ENCODE measurements around the gene RNF227. TPM values are rescaled to one million over a fixed set of nuclear protein-coding genes. Genes with fewer than 3 reads are reported as not detected.
"Not testable (repeated sequence)": the region's sequence is repeated elsewhere in the genome, so short reads cannot be mapped to it uniquely, and the experiment has no call there.

Gene RNF227
- total RNA-seq = 2.4 TPM

DNA sequence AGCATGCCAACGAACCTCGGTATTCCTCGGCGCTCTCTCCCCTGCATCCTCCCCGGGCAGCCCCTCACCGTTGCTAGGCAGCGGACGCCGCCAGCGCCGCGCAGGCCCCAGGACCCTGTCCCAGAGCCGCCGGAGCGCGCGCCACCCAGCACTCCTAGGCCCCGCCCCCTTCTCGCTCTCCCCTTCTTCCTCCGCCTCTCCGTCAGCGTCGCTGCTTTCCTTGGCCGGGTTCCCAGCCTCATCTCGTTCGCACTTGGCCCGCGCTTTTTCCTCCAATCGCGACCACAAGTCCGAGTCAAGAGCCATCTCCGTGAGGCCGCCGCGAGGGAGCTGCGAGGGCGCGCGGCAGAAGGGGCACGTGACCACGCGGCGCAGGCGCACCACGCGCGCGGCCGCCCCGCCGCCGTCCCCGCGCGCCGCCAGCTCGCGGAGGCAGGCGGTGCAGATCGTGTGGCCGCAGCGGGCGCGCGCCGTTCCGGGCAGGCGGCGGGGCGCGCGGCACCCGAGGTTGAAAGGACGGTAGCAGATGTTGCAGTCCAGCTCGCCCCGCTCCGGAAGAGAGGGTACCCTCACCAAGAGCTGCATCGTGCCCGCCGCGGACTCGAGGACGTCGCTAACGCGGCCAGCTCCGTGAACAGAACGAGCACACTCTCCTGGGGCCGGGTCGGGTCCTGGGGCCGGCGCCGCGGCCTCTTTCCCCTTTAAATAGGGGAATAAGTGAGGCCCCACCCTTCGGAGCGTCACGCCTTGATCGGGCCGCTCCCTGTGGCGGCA lies at the start of gene RNF227:
TSS of gene RNF227 (minus strand) at position 679 of the 774 bp plus-strand sequence. CDS start at position 585, 94 bp downstream.
- Histone ChIP-seq H3K4me3 (ENCODE audit: low read length) (peak within 1 kb of the TSS; percentile 59), H3K4me1 (ENCODE audit: insufficient read depth, low read length) (peaks cover 30% of the 10 kb centered on the region), H3K27me3 (ENCODE audit: insufficient read depth, low read length) (no peaks in the 10 kb centered on the region), H3K9me3 (ENCODE audit: low read depth, low read length) (no peaks in the 10 kb centered on the region)

DNA sequence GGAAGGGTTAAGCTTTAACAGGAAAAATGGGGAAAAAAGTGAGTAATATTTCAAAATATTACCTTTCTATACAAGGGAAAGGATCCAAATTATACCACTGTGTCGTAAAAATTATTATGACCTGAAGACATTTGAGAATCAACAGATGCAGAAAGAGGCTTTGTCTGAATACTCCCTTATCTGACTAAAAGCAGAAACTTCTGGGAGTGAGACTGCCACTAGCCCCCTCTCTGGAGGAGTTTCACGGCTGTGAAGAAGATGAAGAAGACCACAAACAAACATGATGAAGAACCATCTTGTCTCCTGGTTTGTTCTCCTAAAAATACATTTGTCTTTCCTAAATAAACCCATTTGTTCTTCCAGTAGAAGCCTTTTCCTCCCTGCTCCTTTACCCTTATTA lies 45.3 kb upstream of the RNF227 start:
- Histone ChIP-seq H3K4me1 (ENCODE audit: insufficient read depth, low read length) (peaks cover 5% of the 10 kb centered on the region), H3K4me3 (ENCODE audit: low read length) (no peak overlapping the region), H3K27me3 (ENCODE audit: insufficient read depth, low read length) (no peaks in the 10 kb centered on the region), H3K9me3 (ENCODE audit: low read depth, low read length) (no peaks in the 10 kb centered on the region)

DNA sequence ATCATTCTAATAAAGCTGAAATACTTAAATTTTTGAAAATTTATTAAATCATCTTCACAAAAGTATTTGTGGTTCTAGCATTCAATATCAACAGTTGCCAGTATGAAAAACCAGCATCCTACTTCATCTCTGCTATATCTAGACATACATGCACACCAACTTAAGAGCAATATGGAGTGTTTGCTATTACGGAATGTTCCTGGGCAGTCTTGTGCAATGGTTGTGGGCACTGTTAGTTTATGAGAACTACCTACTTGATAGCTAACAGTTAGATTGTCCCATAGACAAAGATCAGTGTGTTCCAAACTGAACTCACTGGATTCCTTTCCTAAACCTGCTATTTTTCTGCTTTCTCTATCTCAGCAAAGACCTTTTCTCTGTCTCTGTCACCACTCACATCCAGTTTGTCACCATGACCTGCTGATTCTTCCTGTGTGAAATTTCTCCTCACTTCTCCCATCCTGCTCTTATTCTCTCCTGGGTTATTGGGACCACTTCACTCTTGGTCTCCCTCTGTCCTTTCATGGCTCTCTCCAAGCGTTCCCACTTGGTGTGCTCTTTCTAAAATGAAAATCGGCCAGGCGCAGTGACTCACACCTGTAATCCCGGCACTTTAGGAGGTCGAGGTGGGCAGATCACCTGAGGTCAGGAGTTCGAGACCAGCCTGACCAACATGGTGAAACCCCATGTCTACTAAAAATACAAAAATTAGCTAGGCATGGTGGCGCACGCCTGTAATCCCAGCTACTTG lies 43.6 kb upstream of the RNF227 start:
- no peak overlapping the region for H3K4me3 ChIP-seq (ENCODE audit: low read length)
- peaks cover 5% of the 10 kb centered on the region for H3K4me1 ChIP-seq (ENCODE audit: insufficient read depth, low read length)
- no peaks in the 10 kb centered on the region for H3K27me3 ChIP-seq (ENCODE audit: insufficient read depth, low read length)
- no peaks in the 10 kb centered on the region for H3K9me3 ChIP-seq (ENCODE audit: low read depth, low read length)

DNA sequence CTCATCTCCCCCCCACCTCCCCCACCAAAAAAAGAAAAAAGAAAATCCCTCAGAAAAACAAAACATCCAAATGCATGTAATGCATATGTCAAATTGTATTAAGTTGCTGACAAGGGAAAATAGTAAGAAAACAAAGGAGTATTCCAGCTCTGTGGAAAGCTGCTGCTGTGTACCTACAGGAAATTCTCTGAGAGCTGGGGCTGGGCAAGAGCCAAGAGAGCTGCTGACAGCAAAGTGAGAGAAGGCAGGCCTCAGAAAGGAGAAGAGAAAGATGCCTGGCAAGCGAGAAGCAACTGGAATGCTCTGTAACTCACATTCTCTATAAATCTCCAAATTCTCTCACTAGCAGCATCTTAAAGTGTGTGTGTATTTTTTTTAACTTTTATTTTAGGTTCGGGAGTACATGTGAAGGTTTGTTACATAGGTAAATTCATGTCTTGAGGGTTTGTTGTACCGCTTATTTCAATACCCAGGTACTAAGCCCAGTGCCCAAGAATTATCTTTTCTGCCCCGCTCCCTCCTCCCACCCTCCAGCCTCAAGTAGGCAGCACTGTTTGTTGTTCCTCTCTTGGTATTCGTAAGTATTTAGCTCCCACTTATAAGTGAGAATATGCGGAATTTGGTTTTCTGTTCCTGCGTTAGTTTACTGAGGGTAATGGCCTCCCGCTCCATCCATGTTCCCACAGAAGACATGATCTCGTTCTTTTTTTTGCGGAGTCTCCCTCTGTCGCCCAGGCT lies 40.3 kb upstream of the RNF227 start:
- H3K4me1 ChIP-seq (ENCODE audit: insufficient read depth, low read length) = peaks cover 5% of the 10 kb centered on the region
- H3K9me3 ChIP-seq (ENCODE audit: low read depth, low read length) = no peaks in the 10 kb centered on the region
- no peaks in the 10 kb centered on the region for H3K27me3 ChIP-seq (ENCODE audit: insufficient read depth, low read length)
- no peak overlapping the region for H3K4me3 ChIP-seq (ENCODE audit: low read length)

DNA sequence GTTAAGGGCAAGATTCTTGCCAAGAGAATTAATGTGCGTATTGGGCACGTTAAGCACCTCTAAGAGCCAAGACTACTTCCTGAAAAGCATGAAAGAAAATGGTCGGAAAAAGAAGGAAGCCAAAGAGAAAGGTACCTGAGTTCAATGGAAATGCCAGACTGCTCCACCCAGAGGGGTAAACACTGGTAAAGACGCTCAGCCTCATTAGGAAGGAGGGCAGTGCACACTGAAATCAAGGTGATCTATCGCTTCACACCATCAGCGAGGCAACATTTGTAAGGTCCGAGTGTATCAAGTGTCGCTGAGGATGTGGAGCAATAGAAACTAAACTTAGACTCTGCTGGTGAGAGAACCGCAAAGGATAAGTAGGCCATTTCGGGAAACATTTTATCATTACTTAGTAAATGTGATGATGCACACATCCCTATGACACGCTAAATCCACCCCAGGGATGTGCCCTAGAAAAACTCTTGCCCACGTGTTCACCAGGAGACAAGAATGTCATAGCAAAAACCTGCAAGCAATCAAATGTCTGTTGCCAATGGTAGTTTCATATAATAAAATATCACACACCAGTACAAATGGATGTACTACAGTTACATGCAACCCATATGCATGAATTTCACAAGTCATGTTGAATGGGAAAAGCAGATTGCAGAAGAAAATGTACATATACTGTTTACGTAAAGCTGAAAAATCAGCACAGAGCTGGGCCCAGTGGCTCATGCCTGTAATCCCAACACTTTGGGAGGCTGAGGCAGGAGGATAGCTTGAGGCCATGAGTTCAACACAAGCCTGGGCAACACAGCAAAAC lies 39.5 kb upstream of the RNF227 start:
- Histone ChIP-seq H3K4me3 (ENCODE audit: low read length) (no peak overlapping the region), H3K9me3 (ENCODE audit: low read depth, low read length) (no peaks in the 10 kb centered on the region), H3K27me3 (ENCODE audit: insufficient read depth, low read length) (no peaks in the 10 kb centered on the region), H3K4me1 (ENCODE audit: insufficient read depth, low read length) (peaks cover 5% of the 10 kb centered on the region)

DNA sequence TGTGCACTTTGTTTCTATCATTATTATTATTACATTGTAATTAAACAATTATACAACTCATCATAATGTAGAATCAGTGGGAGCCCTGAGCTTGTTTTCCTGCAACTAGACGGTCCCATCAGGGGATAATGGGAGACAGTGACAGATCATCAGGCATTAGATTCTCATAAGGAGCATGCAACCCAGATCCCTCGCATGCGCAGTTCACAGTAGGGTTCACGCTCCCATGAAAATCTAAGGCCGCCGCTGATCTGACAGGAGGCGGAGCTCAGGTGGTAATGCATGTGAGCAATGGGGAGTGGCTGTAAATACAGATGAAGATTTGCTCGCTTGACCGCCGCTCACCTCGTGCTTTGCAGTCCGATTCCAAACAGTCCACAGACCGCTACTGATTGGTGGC lies 37.2 kb upstream of the RNF227 start:
- H3K27me3 ChIP-seq (ENCODE audit: insufficient read depth, low read length); H3K4me1 ChIP-seq (ENCODE audit: insufficient read depth, low read length); H3K4me3 ChIP-seq (ENCODE audit: low read length); H3K9me3 ChIP-seq (ENCODE audit: low read depth, low read length): not testable (repeated sequence)

DNA sequence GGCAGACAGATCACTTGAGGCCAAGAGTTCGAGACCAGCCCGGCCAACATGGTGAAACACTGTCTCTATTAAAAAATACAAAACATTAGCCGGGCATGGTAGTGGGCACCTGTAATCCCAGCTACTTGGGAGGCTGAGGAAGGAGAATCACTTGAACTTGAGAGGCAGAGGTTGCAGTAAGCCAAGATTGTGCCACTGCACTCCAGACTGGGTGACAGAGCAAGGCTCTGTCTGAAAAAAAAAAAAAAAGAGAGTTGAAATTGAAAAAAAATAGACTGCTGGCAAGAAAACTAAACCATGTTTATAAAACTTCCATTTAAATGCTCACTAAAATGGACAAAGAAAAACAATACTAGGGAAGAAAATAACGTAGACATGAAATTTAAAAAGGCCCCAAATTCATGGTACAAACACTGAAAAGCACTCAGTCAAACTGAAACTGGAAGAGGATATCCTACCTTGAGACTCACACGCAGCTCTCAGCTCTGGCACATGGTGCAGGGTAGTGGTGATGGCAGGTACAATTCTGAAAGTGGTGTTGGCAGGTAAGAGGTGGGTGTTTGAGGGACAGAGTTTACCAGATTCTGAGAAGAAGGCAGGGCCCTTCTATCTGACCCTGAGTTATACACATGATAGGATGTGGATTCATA lies 35.2 kb upstream of the RNF227 start:
- Histone ChIP-seq H3K9me3 (ENCODE audit: low read depth, low read length) (no peaks in the 10 kb centered on the region), H3K27me3 (ENCODE audit: insufficient read depth, low read length) (no peaks in the 10 kb centered on the region), H3K4me1 (ENCODE audit: insufficient read depth, low read length) (no peaks in the 10 kb centered on the region), H3K4me3 (ENCODE audit: low read length) (no peak overlapping the region)

DNA sequence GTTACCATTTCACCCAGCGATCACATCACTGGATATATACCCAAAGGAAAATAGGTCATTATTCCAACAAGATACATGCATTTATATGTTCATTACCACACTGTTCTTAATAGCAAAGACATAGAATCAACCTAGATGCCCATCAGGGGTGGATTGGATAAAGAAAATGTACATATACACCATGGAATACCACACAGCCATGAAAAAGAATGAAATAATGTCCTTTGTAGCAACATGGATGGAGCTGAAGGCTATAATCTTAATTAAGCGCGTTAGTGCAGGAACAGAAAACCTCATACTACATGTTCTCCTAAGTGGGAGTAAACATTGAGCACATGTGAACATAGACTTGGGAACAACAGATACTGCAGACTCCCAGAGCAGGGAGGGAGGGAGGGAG lies 34.5 kb upstream of the RNF227 start:
- no peaks in the 10 kb centered on the region for H3K4me1 ChIP-seq (ENCODE audit: insufficient read depth, low read length)
- no peaks in the 10 kb centered on the region for H3K27me3 ChIP-seq (ENCODE audit: insufficient read depth, low read length)
- H3K4me3 ChIP-seq (ENCODE audit: low read length) = no peak overlapping the region
- no peaks in the 10 kb centered on the region for H3K9me3 ChIP-seq (ENCODE audit: low read depth, low read length)

DNA sequence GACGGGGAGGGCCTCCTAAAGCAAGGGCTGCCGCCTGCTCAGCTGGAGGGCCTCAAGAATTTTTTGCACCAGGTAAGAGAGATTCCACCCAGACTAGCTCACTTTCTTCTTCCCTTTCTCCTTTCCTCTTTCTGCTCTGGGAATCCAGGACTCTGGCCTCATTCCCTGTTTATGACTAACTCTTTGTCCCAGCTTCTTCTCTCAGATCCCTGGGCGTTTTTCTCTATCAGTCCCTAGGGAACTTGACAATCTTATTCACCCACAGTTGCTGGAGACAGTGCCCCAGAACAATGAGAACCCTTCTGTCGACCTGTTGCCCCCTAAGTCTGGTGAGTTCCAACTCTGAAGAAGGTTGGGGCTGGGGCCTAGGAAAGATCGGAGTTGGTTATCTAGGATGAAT lies 31.6 kb upstream of the RNF227 start:
- H3K9me3 ChIP-seq (ENCODE audit: low read depth, low read length) = no peaks in the 10 kb centered on the region
- H3K27me3 ChIP-seq (ENCODE audit: insufficient read depth, low read length) = no peaks in the 10 kb centered on the region
- H3K4me3 ChIP-seq (ENCODE audit: low read length) = no peak overlapping the region
- no peaks in the 10 kb centered on the region for H3K4me1 ChIP-seq (ENCODE audit: insufficient read depth, low read length)

DNA sequence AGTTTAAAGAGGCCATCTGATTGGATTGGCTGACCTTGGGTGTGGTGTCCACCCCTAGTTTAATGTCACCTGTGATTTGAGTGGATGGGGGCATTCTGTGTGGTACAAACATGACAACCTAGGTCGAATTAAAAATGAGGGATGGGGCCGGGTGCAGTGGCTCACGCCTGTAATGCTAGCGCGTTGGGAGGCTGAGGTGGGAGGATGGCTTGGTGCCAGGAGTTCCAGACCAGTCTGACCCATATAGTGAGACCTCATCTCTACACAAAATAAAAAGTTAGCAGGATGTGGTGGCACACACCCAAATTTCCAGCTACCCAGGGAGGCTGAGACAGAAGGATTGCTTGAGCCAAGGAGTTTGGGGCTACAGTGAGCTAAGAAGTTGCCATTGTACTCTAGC lies 30.4 kb upstream of the RNF227 start:
- no peaks in the 10 kb centered on the region for H3K4me1 ChIP-seq (ENCODE audit: insufficient read depth, low read length)
- H3K9me3 ChIP-seq (ENCODE audit: low read depth, low read length) = no peaks in the 10 kb centered on the region
- no peak overlapping the region for H3K4me3 ChIP-seq (ENCODE audit: low read length)
- no peaks in the 10 kb centered on the region for H3K27me3 ChIP-seq (ENCODE audit: insufficient read depth, low read length)

DNA sequence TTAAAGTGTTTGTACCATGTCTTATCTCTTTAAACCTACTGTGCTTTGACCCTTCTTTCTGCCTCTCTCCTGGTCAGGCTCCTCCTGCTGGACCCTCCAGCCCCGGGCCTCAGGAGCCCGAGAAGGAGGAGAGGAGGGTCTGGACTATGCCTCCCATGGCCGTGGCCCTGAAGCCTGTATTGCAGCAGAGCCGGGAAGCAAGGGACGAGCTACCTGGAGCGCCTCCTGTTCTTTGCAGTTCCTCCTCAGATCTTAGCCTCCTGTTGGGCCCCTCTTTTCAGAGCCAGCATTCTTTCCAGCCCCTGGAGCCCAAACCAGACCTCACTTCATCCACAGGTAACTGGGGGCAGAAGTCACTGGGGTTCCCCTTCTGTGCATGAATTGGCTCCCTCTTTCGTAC lies 29.6 kb upstream of the RNF227 start:
- Histone ChIP-seq H3K9me3 (ENCODE audit: low read depth, low read length) (no peaks in the 10 kb centered on the region), H3K27me3 (ENCODE audit: insufficient read depth, low read length) (no peaks in the 10 kb centered on the region), H3K4me3 (ENCODE audit: low read length) (no peak overlapping the region), H3K4me1 (ENCODE audit: insufficient read depth, low read length) (no peaks in the 10 kb centered on the region)

DNA sequence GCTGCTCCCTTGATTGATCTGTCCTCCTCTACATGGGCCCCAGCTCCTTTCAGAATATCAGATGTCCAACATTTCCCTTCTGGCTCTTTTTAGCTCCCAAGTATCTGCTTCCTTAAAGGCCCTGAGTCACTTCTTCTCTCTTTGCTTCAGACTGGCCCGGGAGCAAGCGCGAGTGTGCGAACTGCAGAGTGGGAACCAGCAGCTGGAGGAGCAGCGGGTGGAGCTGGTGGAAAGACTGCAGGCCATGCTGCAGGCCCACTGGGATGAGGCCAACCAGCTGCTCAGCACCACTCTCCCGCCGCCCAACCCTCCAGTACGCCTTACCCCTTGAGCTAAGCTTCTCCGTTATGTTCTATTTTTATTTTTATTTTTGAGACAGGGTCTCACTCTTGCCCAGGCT lies 28.2 kb upstream of the RNF227 start:
- Histone ChIP-seq H3K27me3 (ENCODE audit: insufficient read depth, low read length) (no peaks in the 10 kb centered on the region), H3K4me1 (ENCODE audit: insufficient read depth, low read length) (no peaks in the 10 kb centered on the region), H3K4me3 (ENCODE audit: low read length) (no peak overlapping the region), H3K9me3 (ENCODE audit: low read depth, low read length) (no peaks in the 10 kb centered on the region)

DNA sequence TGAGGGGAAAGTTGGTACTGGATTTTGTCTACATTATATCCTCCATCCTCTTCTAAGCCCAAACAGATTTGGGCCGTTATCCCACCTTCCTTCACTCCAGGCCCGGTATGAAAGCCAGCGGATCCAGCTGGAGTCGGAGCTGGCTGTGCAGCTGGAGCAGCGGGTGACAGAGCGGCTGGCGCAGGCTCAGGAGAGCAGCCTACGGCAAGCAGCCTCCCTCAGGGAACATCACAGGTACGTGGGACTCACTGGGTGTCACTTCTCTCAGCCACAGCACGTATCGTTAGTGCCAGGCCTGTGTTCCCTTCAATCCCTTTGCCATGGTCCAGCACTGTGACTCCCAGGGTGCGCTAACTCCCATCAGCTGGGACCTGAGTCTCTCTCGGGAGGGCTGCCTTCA lies 27.2 kb upstream of the RNF227 start:
- H3K27me3 ChIP-seq (ENCODE audit: insufficient read depth, low read length) = no peaks in the 10 kb centered on the region
- H3K4me3 ChIP-seq (ENCODE audit: low read length) = no peak overlapping the region
- no peaks in the 10 kb centered on the region for H3K9me3 ChIP-seq (ENCODE audit: low read depth, low read length)
- H3K4me1 ChIP-seq (ENCODE audit: insufficient read depth, low read length) = no peaks in the 10 kb centered on the region

DNA sequence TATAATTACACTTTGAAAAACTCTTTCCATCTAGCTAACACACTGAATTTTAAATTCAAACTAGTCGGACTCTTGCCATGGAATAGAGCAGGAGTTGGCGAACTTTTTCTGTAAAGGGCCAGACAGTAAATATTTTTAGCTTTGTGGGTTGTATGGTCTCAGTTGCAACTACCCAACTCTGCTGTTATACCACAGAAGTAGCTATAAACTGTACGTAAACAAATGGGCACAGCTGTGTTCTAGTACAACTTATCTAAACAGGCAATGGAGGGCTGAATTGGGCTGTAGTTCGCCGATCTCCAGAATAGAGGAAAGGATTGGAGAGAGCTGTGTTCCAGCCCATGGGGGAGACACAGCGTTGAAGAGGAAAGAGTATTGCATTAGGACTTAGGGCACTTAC lies 24.7 kb upstream of the RNF227 start:
- H3K9me3 ChIP-seq (ENCODE audit: low read depth, low read length) = no peaks in the 10 kb centered on the region
- H3K4me3 ChIP-seq (ENCODE audit: low read length) = no peak overlapping the region
- no peaks in the 10 kb centered on the region for H3K27me3 ChIP-seq (ENCODE audit: insufficient read depth, low read length)

More for the DNA sequence above, 24.7 kb upstream of the RNF227 start:
- no peaks in the 10 kb centered on the region for H3K4me1 ChIP-seq (ENCODE audit: insufficient read depth, low read length)

Data from mononuclear cell (primary cell).